Activated naive CD4-positive, alpha-beta T cell treated with anti-CD3 and anti-CD28 coated beads, Interleukin-2, amount 10 ng/mL, durations not matched to agents 7 days and 5 days (primary cell): ENCODE data around the gene AKAIN1.

ENCODE experiments used
- CTCF ChIA-PET: fragments of 350-600 bp; sonication (Branson Sonifier 250); formaldehyde crosslinking; loops from one replicate; lab custom pipeline; 2021; ENCODE audit warnings: antibody characterized with exemption; lab: Charles Lee
- DNase-seq: peaks from one replicate; pipeline ENCODE4 v3.0.0-alpha.2; 2020
- H3K27ac Mint-ChIP-seq: one replicate; pipeline ENCODE4 v1.8.0; 2021; ENCODE audit warnings: mild to moderate bottlenecking, moderate library complexity, mixed read lengths
- H3K27me3 Mint-ChIP-seq: one replicate; pipeline ENCODE4 v1.8.0; 2021; ENCODE audit warnings: mild to moderate bottlenecking, mixed read lengths
- H3K36me3 Mint-ChIP-seq: one replicate; pipeline ENCODE4 v1.8.0; 2021; ENCODE audit warnings: mixed read lengths
- H3K4me1 Mint-ChIP-seq: one replicate; pipeline ENCODE4 v1.8.0; 2021; ENCODE audit warnings: mixed read lengths
- H3K4me3 Mint-ChIP-seq: one replicate; pipeline ENCODE4 v1.8.0; 2021; ENCODE audit warnings: mild to moderate bottlenecking, moderate library complexity, mixed read lengths
- H3K9me3 Mint-ChIP-seq: one replicate; pipeline ENCODE4 v1.8.0; 2021; ENCODE audit warnings: mixed read lengths

Gene AKAIN1

DNA sequence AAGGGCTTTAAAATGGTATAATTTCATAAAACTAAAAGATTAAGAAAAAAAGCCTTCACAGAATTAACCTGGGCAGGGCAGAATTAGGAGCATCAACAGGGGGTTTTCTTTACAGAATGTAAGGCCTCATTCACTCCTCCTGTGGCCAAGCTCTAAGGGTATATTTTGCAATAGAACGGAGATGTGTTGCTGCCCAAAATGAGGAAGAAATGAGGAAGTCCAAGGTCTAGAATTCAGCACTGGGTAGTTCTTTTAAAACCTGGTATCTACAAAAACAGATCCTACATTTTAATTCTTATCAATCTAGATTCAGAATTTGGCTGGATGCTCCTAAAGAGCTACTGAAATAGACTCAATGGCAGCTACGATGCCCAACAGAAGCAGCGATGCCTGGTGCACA is 101.8 kb downstream of the AKAIN1 start:
- Mint-ChIP-seq H3K27me3 (no peaks in the 10 kb centered on the region), H3K27ac (no peak overlapping the region), H3K4me3 (no peak overlapping the region), H3K4me1 (no peaks in the 10 kb centered on the region), H3K36me3 (no peaks in the 10 kb centered on the region), H3K9me3 (peaks cover 5% of the 10 kb centered on the region)
- CTCF ChIA-PET: no interaction called here
- no peak for DNase-seq

DNA sequence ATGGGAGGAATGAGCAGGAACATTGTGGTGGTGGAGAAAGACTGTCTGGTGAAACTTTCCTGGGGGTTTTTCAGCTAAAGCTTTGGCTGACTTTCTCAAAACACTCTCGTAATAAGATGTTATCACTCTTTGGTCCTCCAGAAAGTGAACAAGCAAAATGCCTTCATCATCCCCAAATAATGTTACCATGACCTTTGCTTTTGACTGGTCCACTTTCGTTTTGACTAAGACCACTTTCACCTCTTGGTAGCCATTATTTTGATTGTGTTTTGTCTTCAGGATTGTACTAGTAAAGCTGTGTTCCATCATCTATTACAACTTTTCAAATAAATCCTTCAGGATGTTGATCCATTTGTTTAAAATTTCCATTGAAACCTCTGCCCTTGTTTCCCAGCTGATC is 103.2 kb downstream of the AKAIN1 start:
- H3K4me3 Mint-ChIP-seq: no peak overlapping the region
- no peak for DNase-seq
- H3K4me1 Mint-ChIP-seq: no peaks in the 10 kb centered on the region

More for the DNA sequence above, 103.2 kb downstream of the AKAIN1 start:
- CTCF ChIA-PET: no interaction called here
- H3K27me3 Mint-ChIP-seq: no peaks in the 10 kb centered on the region
- H3K27ac Mint-ChIP-seq: no peak overlapping the region
- H3K9me3 Mint-ChIP-seq: peaks cover 9% of the 10 kb centered on the region
- H3K36me3 Mint-ChIP-seq: no peaks in the 10 kb centered on the region
